Measurements from ENCODE around the gene CHTF8. TPM values are rescaled to one million over a fixed set of nuclear protein-coding genes. Genes with fewer than 3 reads are reported as not detected.

The CHTF8 gene
- total RNA-seq, 6 donors from 2014 or later, result 33.5 to 103 (median 70.6) TPM

- peaks cover 0 to 17% (median 1%) of the 10 kb centered on the region in 4 donors for H3K4me1 ChIP-seq
- no peak overlapping the region for H3K27ac ChIP-seq
- no peak overlapping the region for H3K4me3 ChIP-seq
- 80 to 84% methylated on average over 16 to 25 of the region's 25 CpGs for WGBS, 2 donors
- no peaks in the 10 kb centered on the region for H3K27me3 ChIP-seq
- peaks cover 15 to 63% (median 54%) of the 10 kb centered on the region in 4 donors for H3K36me3 ChIP-seq
- no peaks in the 10 kb centered on the region for H3K9me3 ChIP-seq
- ATAC-seq (ENCODE audit: low FRiP score in 2 of 2), result no peak
- DNase-seq, result no peak
- TF ChIP-seq POLR2AphosphoS5 (IDR thresholded peaks at IDR 0.05) (no peak), CTCF (IDR thresholded peaks at IDR 0.05) (no peak), POLR2A (IDR thresholded peaks at IDR 0.05) (no peak), EP300 (IDR thresholded peaks at IDR 0.05) (no peak)
Measured at GRCh38 chr16:69114346-69114975, 17.9 kb downstream of the CHTF8 start.

- H3K9me3 ChIP-seq, result no peaks in the 10 kb centered on the region
- H3K4me3 ChIP-seq, result no peak overlapping the region
- no peaks in the 10 kb centered on the region for H3K27me3 ChIP-seq
- H3K4me1 ChIP-seq, result peaks cover 0 to 21% (median 2%) of the 10 kb centered on the region in 4 donors
- ATAC-seq (ENCODE audit: low FRiP score in 2 of 2) (no peak), DNase-seq (no peak)
- H3K36me3 ChIP-seq, result peaks cover 12 to 56% (median 47%) of the 10 kb centered on the region in 4 donors
- WGBS, 2 donors, result 89 to 96% methylated on average over 7 of the region's 7 CpGs
- no peak for TF ChIP-seq POLR2AphosphoS5 (IDR thresholded peaks at IDR 0.05)
- TF ChIP-seq POLR2A (IDR thresholded peaks at IDR 0.05), result no peak
- TF ChIP-seq EP300 (IDR thresholded peaks at IDR 0.05), result no peak
- TF ChIP-seq CTCF (IDR thresholded peaks at IDR 0.05), result no peak
- no peak overlapping the region for H3K27ac ChIP-seq
Measured at GRCh38 chr16:69113216-69113615, 19.2 kb downstream of the CHTF8 start.

GRCh38 chr16:69112285-69113129 is 19.9 kb downstream of the CHTF8 start:
- Histone ChIP-seq H3K9me3 (no peaks in the 10 kb centered on the region), H3K36me3 (peaks cover 12 to 51% (median 40%) of the 10 kb centered on the region in 4 donors), H3K4me1 (peaks cover 4 to 28% (median 8%) of the 10 kb centered on the region in 4 donors), H3K4me3 (no peak overlapping the region), H3K27me3 (peaks cover 0 to 4% (median 1%) of the 10 kb centered on the region in 4 donors), H3K27ac (no peak overlapping the region)
- no peak for TF ChIP-seq POLR2A (IDR thresholded peaks at IDR 0.05)
- peak; percentile 53 to 68 (median 59) for TF ChIP-seq CTCF (IDR thresholded peaks at IDR 0.05)
- DNase-seq, result peak; percentile 53 to 69
- 34 to 71% methylated on average over 1 to 6 of the region's 6 CpGs for WGBS, 2 donors
- peak; percentile 72 to 75 for ATAC-seq (ENCODE audit: low FRiP score in 2 of 2)

- no peak for ATAC-seq (ENCODE audit: low FRiP score in 2 of 2)
- WGBS, 2 donors, result 60 to 71% methylated on average over 2 to 5 of the region's 5 CpGs
Measured at GRCh38 chr16:69111876-69112230, 20.5 kb downstream of the CHTF8 start.

More at GRCh38 chr16:69111876-69112230, 20.5 kb downstream of the CHTF8 start:
- no peak overlapping the region for H3K4me3 ChIP-seq
- peaks cover 0 to 10% (median 6%) of the 10 kb centered on the region in 4 donors for H3K27me3 ChIP-seq
- H3K27ac ChIP-seq, result no peak overlapping the region
- DNase-seq, result no peak
- TF ChIP-seq POLR2A (IDR thresholded peaks at IDR 0.05), result no peak
- no peak for TF ChIP-seq EP300 (IDR thresholded peaks at IDR 0.05)
- no peak for TF ChIP-seq POLR2AphosphoS5 (IDR thresholded peaks at IDR 0.05)
- TF ChIP-seq CTCF (IDR thresholded peaks at IDR 0.05), result no peak
- H3K4me1 ChIP-seq, result peaks cover 10 to 30% (median 15%) of the 10 kb centered on the region in 4 donors
- H3K9me3 ChIP-seq, result no peaks in the 10 kb centered on the region
- H3K36me3 ChIP-seq, result peaks cover 12 to 51% (median 39%) of the 10 kb centered on the region in 4 donors

Measured in upper lobe of left lung (tissue), 6 donors.